Astrocyte of the cerebellum (primary cell): Measurements from ENCODE around the gene SAMD1.
A peak's percentile ranks its signal among the peaks of the same experiment; 100 is the strongest.

Experiments
- DNase-seq: peaks from one replicate; pipeline ENCODE4 v3.0.0-alpha.2; 2011; ENCODE audit warnings: low read depth
- H3K4me3 ChIP-seq: 2 replicates; pipeline ENCODE4 v1.5.1; 2011; ENCODE audit warnings: mild to moderate bottlenecking, low read depth, low read length, moderate library complexity
- CTCF ChIP-seq: IDR thresholded peaks from 2 replicates; pipeline ENCODE4 v1.5.1; 2012; ENCODE audit warnings: low read length, low read depth, moderate library complexity, mild to moderate bottlenecking; ENCODE audit errors: missing control alignments
- in situ Hi-C: cut with HindIII; loops from 2 replicates; pipeline ENCODE4 v1.10.0; 2017; ENCODE audit warnings: low sequenced_read_pairs

Gene SAMD1

GRCh38 chr19:14114439-14114838 lies 23.9 kb upstream of the SAMD1 start:
- H3K4me3 ChIP-seq: no peak overlapping the region
- no peak for TF ChIP-seq CTCF
- in situ Hi-C loops: no loop called here
- DNase-seq: no peak

GRCh38 chr19:14113762-14114414 lies 23.3 kb upstream of the SAMD1 start:
- TF ChIP-seq CTCF: peak; percentile 8
- in situ Hi-C loops: no loop called here
- no peak for DNase-seq
- H3K4me3 ChIP-seq: no peak overlapping the region

GRCh38 chr19:14112809-14113385 lies 22.3 kb upstream of the SAMD1 start:
- in situ Hi-C loops: no loop called here
- DNase-seq: no peak
- H3K4me3 ChIP-seq: no peak overlapping the region
- TF ChIP-seq CTCF: no peak

GRCh38 chr19:14112051-14112808 lies 21.7 kb upstream of the SAMD1 start:
- no peak for DNase-seq
- no peak overlapping the region for H3K4me3 ChIP-seq
- TF ChIP-seq CTCF: no peak
- in situ Hi-C loops: no loop called here

- in situ Hi-C loops: no loop called here
- no peak for TF ChIP-seq CTCF
- no peak for DNase-seq
- H3K4me3 ChIP-seq: no peak overlapping the region
Observed at GRCh38 chr19:14111486-14111885, 20.9 kb upstream of the SAMD1 start.

- no peak overlapping the region for H3K4me3 ChIP-seq
- no peak for DNase-seq
- TF ChIP-seq CTCF: no peak
- in situ Hi-C loops: no loop called here
Observed at GRCh38 chr19:14110650-14111049, 20.1 kb upstream of the SAMD1 start.
